ENCODE results near the gene ADGRB3.

- TF ChIP-seq, protein P1, sequence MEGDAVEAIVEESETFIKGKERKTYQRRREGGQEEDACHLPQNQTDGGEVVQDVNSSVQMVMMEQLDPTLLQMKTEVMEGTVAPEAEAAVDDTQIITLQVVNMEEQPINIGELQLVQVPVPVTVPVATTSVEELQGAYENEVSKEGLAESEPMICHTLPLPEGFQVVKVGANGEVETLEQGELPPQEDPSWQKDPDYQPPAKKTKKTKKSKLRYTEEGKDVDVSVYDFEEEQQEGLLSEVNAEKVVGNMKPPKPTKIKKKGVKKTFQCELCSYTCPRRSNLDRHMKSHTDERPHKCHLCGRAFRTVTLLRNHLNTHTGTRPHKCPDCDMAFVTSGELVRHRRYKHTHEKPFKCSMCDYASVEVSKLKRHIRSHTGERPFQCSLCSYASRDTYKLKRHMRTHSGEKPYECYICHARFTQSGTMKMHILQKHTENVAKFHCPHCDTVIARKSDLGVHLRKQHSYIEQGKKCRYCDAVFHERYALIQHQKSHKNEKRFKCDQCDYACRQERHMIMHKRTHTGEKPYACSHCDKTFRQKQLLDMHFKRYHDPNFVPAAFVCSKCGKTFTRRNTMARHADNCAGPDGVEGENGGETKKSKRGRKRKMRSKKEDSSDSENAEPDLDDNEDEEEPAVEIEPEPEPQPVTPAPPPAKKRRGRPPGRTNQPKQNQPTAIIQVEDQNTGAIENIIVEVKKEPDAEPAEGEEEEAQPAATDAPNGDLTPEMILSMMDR (IDR thresholded peaks at IDR 0.05), result no peak
- TF ChIP-seq POLR2A (IDR thresholded peaks at IDR 0.05), result no peak
Observed at GRCh38 chr6:68941345-68941744, 306.3 kb downstream of the ADGRB3 start.

All from lower leg skin (tissue), 3 donors.